ENCODE results near the gene PIM2.

- TF ChIP-seq CTCF (IDR thresholded peaks at IDR 0.05; ENCODE audit: low read length) (no peak), EZH2 (IDR thresholded peaks at IDR 0.05; ENCODE audit: borderline replicate concordance, low read length) (no peak)
These were observed 14.2 kb downstream of the PIM2 start for GRCh38 chrX:48904626-48905025.

Data from OCI-LY1 (cell line).